GM12878 (cell line): ENCODE results near the gene TEKT5. TPM values are rescaled to one million over a fixed set of nuclear protein-coding genes. Genes with fewer than 3 reads are reported as not detected.
A peak's percentile ranks its signal among the peaks of the same experiment; 100 is the strongest.

Experiments used
- ATAC-seq: fragments of 200-7000 bp; cut with Tn5 transposase; 3 replicates; pipeline ENCODE4 v1.9.1; 2020; ENCODE audit warnings: mild to moderate bottlenecking, moderate library complexity
- BruUV-seq: library from RNA; stranded (reverse); fragments of 400-500 nt; replicated peaks from 2 replicates; lab custom pipeline; 2021; lab: Mats Ljungman, UMichigan
- CTCF ChIA-PET: fragments of 300-600 bp; sonication (Branson Sonifier 250); formaldehyde crosslinking; extraction: SDS; loops from one replicate; lab custom pipeline; 2021; ENCODE audit warnings: inconsistent platforms; lab: Yijun Ruan, JAX
- POLR2A ChIA-PET: fragments of 350-600 bp; formaldehyde crosslinking; extraction: SDS; loops from one replicate; lab custom pipeline; 2021; ENCODE audit warnings: inconsistent platforms; lab: Charles Lee
- RAD21 ChIA-PET: fragments of 300-600 bp; sonication (Branson Sonifier 250); formaldehyde crosslinking; loops from one replicate; lab custom pipeline; 2023; ENCODE audit warnings: antibody characterized with exemption; ENCODE audit not compliant: unreplicated experiment; lab: Charles Lee
- SMC1A ChIA-PET: fragments of 300-600 bp; sonication (Branson Sonifier 250); formaldehyde crosslinking; loops from one replicate; lab custom pipeline; 2023; ENCODE audit not compliant: unreplicated experiment, uncharacterized antibody; lab: Charles Lee
- DNase-seq: peaks from one replicate; pipeline ENCODE4 v3.0.0-alpha.2; 2011; ENCODE audit warnings: low read depth, low spot score
- FAIRE-seq: peaks from 3 replicates; lab custom pipeline; 2011; peaks lifted over from hg19 to GRCh38; lab: Jason Lieb, UNC
- H2AFZ ChIP-seq: 2 replicates; pipeline ENCODE4 v1.6.0; 2011; ENCODE audit warnings: low read depth, low read length, control low read depth; ENCODE audit not compliant: control insufficient read depth
- H3K27ac ChIP-seq: 2 replicates; pipeline ENCODE4 v1.5.1; 2011; ENCODE audit warnings: control low read depth; ENCODE audit not compliant: control insufficient read depth, insufficient read depth
- H3K27me3 ChIP-seq, 2 experiments: replicated peaks in 1 of 2; 2 replicates each; pipeline versions ENCODE4 v1.6.0 to v1.6.1; 2011; ENCODE audit warnings: low read length in 1 of 2; ENCODE audit not compliant: control insufficient read depth in 2 of 2, insufficient read depth in 2 of 2
- H3K36me3 ChIP-seq, 2 experiments: 2 replicates each; pipeline ENCODE4 v1.5.1; 2011; ENCODE audit warnings: low read length in 1 of 2; ENCODE audit not compliant: control insufficient read depth in 2 of 2, insufficient read depth in 2 of 2
- H3K4me1 ChIP-seq: 2 replicates; pipeline ENCODE4 v1.6.1; 2011; ENCODE audit warnings: mild to moderate bottlenecking, low read length, moderate library complexity, mixed read lengths; ENCODE audit not compliant: control insufficient read depth, insufficient read depth
- H3K4me2 ChIP-seq: 2 replicates; pipeline ENCODE4 v1.6.0; 2011; ENCODE audit warnings: control low read depth; ENCODE audit not compliant: control insufficient read depth, insufficient read depth
- H3K4me3 ChIP-seq: fragments of 200-600 bp; sonication (generic); 2 replicates; pipeline ENCODE4 v1.5.1; 2016
- H3K79me2 ChIP-seq: 2 replicates; pipeline ENCODE4 v1.6.0; 2011; ENCODE audit warnings: low read length; ENCODE audit not compliant: control insufficient read depth, insufficient read depth
- H3K9ac ChIP-seq: 2 replicates; pipeline ENCODE4 v1.8.0; 2011; ENCODE audit warnings: low read length, control low read depth, mixed read lengths; ENCODE audit not compliant: control insufficient read depth, insufficient read depth
- H3K9me3 ChIP-seq: replicated peaks from 3 replicates; pipeline ENCODE4 v1.5.1; 2011; ENCODE audit warnings: mild to moderate bottlenecking, low read length; ENCODE audit not compliant: control insufficient read depth, insufficient read depth
- H4K20me1 ChIP-seq: 2 replicates; pipeline ENCODE4 v1.6.0; 2011; ENCODE audit not compliant: control insufficient read depth, insufficient read depth
- ATF7 ChIP-seq: fragments of 450-650 bp; IDR thresholded peaks from 2 replicates; pipeline ENCODE4 v1.6.1; 2016; ENCODE audit warnings: low read depth, mild to moderate bottlenecking
- CTCF ChIP-seq, 3 experiments: IDR thresholded peaks in 2 of 3; conservative IDR thresholded peaks in 1 of 3; 2 replicates each; pipeline ENCODE4 v1.5.1; 2011; ENCODE audit warnings: low read depth in 3 of 3, low read length in 3 of 3, mild to moderate bottlenecking in 3 of 3, control low read depth in 2 of 3, moderate library complexity in 2 of 3, inconsistent platforms in 1 of 3, mixed read lengths in 1 of 3; ENCODE audit not compliant: control insufficient read depth in 2 of 3, insufficient read depth in 1 of 3; ENCODE audit errors: extremely low read depth in 1 of 3
- EED ChIP-seq: sonication (generic); IDR thresholded peaks from 2 replicates; pipeline ENCODE4 v1.6.1; 2016; ENCODE audit warnings: antibody characterized with exemption, low read depth
- EP300 ChIP-seq, 2 experiments: fragments of 150-350 bp in 1 of 2; IDR thresholded peaks; 2 replicates each; pipeline ENCODE4 v1.6.1; 2011 to 2012; ENCODE audit warnings: low read depth in 2 of 2, low read length in 2 of 2, borderline replicate concordance in 1 of 2, improper control_type of control experiment in 1 of 2, inconsistent platforms in 1 of 2; ENCODE audit not compliant: control insufficient read depth in 1 of 2
- ETV6 ChIP-seq, 2 experiments: fragments of 450-650 bp in 1 of 2; IDR thresholded peaks in 1 of 2; conservative IDR thresholded peaks in 1 of 2; 2 replicates each; pipeline ENCODE4 v1.6.1; 2014; ENCODE audit warnings: antibody characterized with exemption in 1 of 2, borderline replicate concordance in 1 of 2, low read depth in 1 of 2, mild to moderate bottlenecking in 1 of 2, moderate library complexity in 1 of 2
- GABPA ChIP-seq: IDR thresholded peaks from 2 replicates; pipeline ENCODE4 v1.6.1; 2014; ENCODE audit warnings: antibody characterized with exemption, low read depth, mild to moderate bottlenecking, inconsistent platforms
- JUND ChIP-seq: IDR thresholded peaks from 2 replicates; pipeline ENCODE4 v1.6.1; 2012; ENCODE audit warnings: low read depth, mild to moderate bottlenecking, low read length, improper control_type of control experiment, moderate library complexity
- MYC ChIP-seq: IDR thresholded peaks from 2 replicates; pipeline ENCODE4 v1.6.1; 2011; ENCODE audit warnings: mild to moderate bottlenecking, low read length, moderate library complexity, inconsistent platforms; ENCODE audit not compliant: insufficient read depth, insufficient replicate concordance, insufficient read length, severe bottlenecking
- NFXL1 ChIP-seq: fragments of 450-650 bp; IDR thresholded peaks from 2 replicates; pipeline ENCODE4 v1.6.1; 2017; ENCODE audit warnings: antibody characterized with exemption, mild to moderate bottlenecking, borderline replicate concordance
- NR2C2 ChIP-seq: IDR thresholded peaks from 2 replicates; pipeline ENCODE4 v1.6.1; 2011; ENCODE audit warnings: borderline replicate concordance, low read depth; ENCODE audit not compliant: control insufficient read depth, insufficient read length
- PAX5 ChIP-seq: IDR thresholded peaks from 2 replicates; pipeline ENCODE4 v1.6.1; 2011; ENCODE audit warnings: low read depth, low read length, borderline replicate concordance
- RAD51 ChIP-seq: fragments of 450-650 bp; IDR thresholded peaks from 2 replicates; pipeline ENCODE4 v1.6.1; 2016; ENCODE audit warnings: moderate library complexity, mild to moderate bottlenecking, inconsistent platforms
- RUNX3 ChIP-seq: IDR thresholded peaks from 2 replicates; pipeline ENCODE4 v1.6.1; 2012; ENCODE audit warnings: low read length, inconsistent platforms
- STAT1 ChIP-seq: fragments of 450-650 bp; conservative IDR thresholded peaks from 2 replicates; pipeline ENCODE4 v1.6.1; 2014; ENCODE audit warnings: antibody characterized with exemption, mild to moderate bottlenecking
- SUZ12 ChIP-seq: fragments of 200-600 bp; sonication (generic); IDR thresholded peaks from one replicate; pipeline ENCODE4 v1.6.1; 2018; ENCODE audit warnings: antibody characterized with exemption, mild to moderate bottlenecking; ENCODE audit not compliant: unreplicated experiment
- TCF12 ChIP-seq: IDR thresholded peaks from 2 replicates; pipeline ENCODE4 v1.6.1; 2011; ENCODE audit warnings: low read depth, mild to moderate bottlenecking, low read length
- USF1 ChIP-seq: IDR thresholded peaks from 2 replicates; pipeline ENCODE4 v1.6.1; 2011; ENCODE audit warnings: borderline replicate concordance, low read depth, mild to moderate bottlenecking, moderate library complexity, mixed read lengths, low read length; ENCODE audit not compliant: insufficient read depth; ENCODE audit errors: extremely low read length
- ZNF274 ChIP-seq: IDR thresholded peaks from one replicate; pipeline ENCODE4 v1.8.0; 2011; ENCODE audit not compliant: insufficient read length, insufficient read depth
- WGBS: methylation state at CpG from one replicate; pipeline ENCODE4 v1.1.6; 2016; ENCODE audit warnings: low lambda C conversion rate; ENCODE audit not compliant: insufficient replicate concordance, insufficient coverage; ENCODE audit errors: missing lambda C conversion rate; 5-methylcytosine and 5-hydroxymethylcytosine counted together
- in situ Hi-C: fragments of 300-500 bp; cut with MboI; formaldehyde crosslinking; loops from 9 replicates; pipeline ENCODE4 v1.14.3; 2018; ENCODE audit warnings: mixed read lengths
- intact Hi-C: fragments of 100-400 bp; cut with micrococcal nuclease; formaldehyde crosslinking; loops from one replicate; pipeline ENCODE4 v1.14.2; 2022; ENCODE audit not compliant: unreplicated experiment
- polyA plus RNA-seq, 11 experiments: library from polyadenylated mRNA; depleted of rRNA in 4 of 11; unstranded in 6 of 11; stranded (reverse) in 5 of 11; fragments of >200 nt; fragmentation: Nextera tagmentation in 4 of 11; fragmentation: Illumina TruSeq in 1 of 11; extraction: Ambion mirVana in 4 of 11; extraction: Trizol in 1 of 11; gene quantifications; 1 replicate in 1 of 11; 2 replicates in 10 of 11; pipeline versions ENCODE4 v1.2.1 to v1.2.3, GENCODE V29; 2011 to 2016; ENCODE audit warnings: inconsistent platforms in 2 of 11, missing spikeins in 2 of 11, low read depth in 1 of 11
- total RNA-seq, 4 experiments: library from RNA; depleted of rRNA in 3 of 4; stranded (reverse); fragments of >200 nt in 3 of 4; fragmentation: Illumina TruSeq in 1 of 4; extraction: Trizol in 1 of 4; gene quantifications; 2 replicates each; pipeline versions ENCODE4 v1.2.1 to v1.2.3, GENCODE V29; 2013 to 2021
- TF ChIP-seq, protein P1 (sequence below): fragments of 450-650 bp; IDR thresholded peaks from 2 replicates; pipeline ENCODE4 v1.6.1; 2016; ENCODE audit warnings: mild to moderate bottlenecking

Gene TEKT5
- total and polyA plus RNA-seq, 10 of the 15 experiments (the other 5 are each of a cell fraction or from before 2014, with no cell fraction given): 0.19 to 2.2 (median 0.68) TPM; not detected in 1

DNA sequence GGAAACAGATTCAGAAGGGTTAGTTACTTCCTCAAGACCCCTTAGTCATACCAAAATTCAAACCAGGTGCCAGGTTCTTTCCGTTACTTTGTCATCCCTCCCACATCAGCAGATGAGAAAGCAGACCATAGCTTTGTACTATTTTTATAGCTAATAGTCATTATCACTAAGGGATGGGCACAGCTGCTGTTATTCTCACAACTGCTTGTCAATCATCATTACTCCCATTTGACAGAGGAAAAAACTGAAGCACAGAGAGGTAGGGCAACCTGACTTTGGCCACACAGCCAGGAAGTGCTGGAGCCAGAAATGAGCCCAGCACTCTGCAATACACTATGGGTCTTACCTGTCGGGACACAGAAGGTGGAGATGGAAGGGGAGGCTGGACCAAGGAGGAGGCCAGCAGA lies 30.0 kb downstream of the TEKT5 start (continued):
- TF ChIP-seq ZNF274 (no peak), NR2C2 (no peak), EP300 (IDR thresholded peaks at IDR 0.05; ENCODE audit: borderline replicate concordance in 1 of 2, control insufficient read depth in 1 of 2, low read depth in 2 of 2, low read length in 2 of 2) (peak in 1 of 2 experiments; percentile 53; a peak in 1 of 4 replicates), NFXL1 (no peak), ATF7 (no peak), PAX5 (no peak), SUZ12 (no peak), JUND (no peak), GABPA (0 out of 2 replicates have a peak, but pooled peaks have one; percentile 23), MYC (no peak)
- TF ChIP-seq, protein P1, sequence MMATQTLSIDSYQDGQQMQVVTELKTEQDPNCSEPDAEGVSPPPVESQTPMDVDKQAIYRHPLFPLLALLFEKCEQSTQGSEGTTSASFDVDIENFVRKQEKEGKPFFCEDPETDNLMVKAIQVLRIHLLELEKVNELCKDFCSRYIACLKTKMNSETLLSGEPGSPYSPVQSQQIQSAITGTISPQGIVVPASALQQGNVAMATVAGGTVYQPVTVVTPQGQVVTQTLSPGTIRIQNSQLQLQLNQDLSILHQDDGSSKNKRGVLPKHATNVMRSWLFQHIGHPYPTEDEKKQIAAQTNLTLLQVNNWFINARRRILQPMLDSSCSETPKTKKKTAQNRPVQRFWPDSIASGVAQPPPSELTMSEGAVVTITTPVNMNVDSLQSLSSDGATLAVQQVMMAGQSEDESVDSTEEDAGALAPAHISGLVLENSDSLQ: peak; percentile 90

DNA sequence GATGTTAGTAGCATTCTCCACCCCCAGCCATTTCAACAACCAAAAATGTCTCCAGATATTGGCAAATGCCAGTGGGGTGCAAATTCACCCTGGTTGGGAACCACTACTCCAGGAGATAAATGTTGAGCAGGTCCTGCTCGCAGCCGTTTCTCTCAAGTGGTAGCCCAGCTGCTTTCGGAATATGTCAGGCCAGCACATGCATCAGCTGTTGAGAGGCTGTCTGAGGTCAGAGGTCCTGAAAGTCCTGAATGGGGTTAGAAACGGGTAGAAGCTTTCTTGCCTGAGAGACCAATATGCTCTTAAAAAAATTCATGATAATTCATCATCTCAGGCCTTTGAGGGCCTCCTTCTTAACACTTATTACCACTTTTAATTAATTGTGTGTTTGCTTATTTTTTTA lies 31.0 kb downstream of the TEKT5 start:
- WGBS: 41% methylated on average over 4 of the region's 4 CpGs
- CTCF ChIA-PET: interaction anchor here (1.2 to 1.6 kb wide), 2 partner anchors 141 to 149 kb away, joined by 3 read pairs; no protein-coding TSS in a partner anchor
- TF ChIP-seq ETV6 (conservative IDR thresholded peaks at IDR 0.05 in 1 of 2, IDR thresholded peaks at IDR 0.05 in 1 of 2; ENCODE audit: borderline replicate concordance in 1 of 2, low read depth in 1 of 2) (peak in 1 of 2 experiments; percentile 44; a peak in 1 of 4 replicates), USF1 (no peak), EED (peak; percentile 27; the same call in 1 of the 2 replicates), RUNX3 (peak; percentile 50; the same call in 1 of the 2 replicates), STAT1 (no peak), CTCF (IDR thresholded peaks at IDR 0.05 in 2 of 3, conservative IDR thresholded peaks at IDR 0.05 in 1 of 3; ENCODE audit: control insufficient read depth in 2 of 3, extremely low read depth in 1 of 3, insufficient read depth in 1 of 3, low read depth in 3 of 3, low read length in 3 of 3) (no peak), RAD51 (no peak), TCF12 (0 out of 2 replicates have a peak, but pooled peaks have one; percentile 31)

More for the DNA sequence above, 31.0 kb downstream of the TEKT5 start:
- Histone ChIP-seq H3K79me2 (no peaks in the 10 kb centered on the region), H3K4me1 (peaks cover 5% of the 10 kb centered on the region; the same call in 1 of the 2 replicates), H2AFZ (no peak overlapping the region), H3K4me3 (no peak overlapping the region), H4K20me1 (no peaks in the 10 kb centered on the region), H3K27ac (no peak overlapping the region), H3K27me3 (no peaks in the 10 kb centered on the region), H3K36me3 (no peaks in the 10 kb centered on the region), H3K4me2 (no peak overlapping the region), H3K9me3 (no peaks in the 10 kb centered on the region), H3K9ac (no peak overlapping the region)
- intact Hi-C loops: no loop called here
- in situ Hi-C loops: no loop called here
- SMC1A ChIA-PET: interaction anchor here (1.2 kb wide), 1 partner anchor 97 kb away, joined by 4 read pairs; no protein-coding TSS in a partner anchor
- DNase-seq (no peak), FAIRE-seq (no peak), ATAC-seq (no peak)
- RAD21 ChIA-PET: no interaction called here
- no TSS peak for BruUV-seq
- POLR2A ChIA-PET: no interaction called here
